Measurements from ENCODE around the gene PIAS4. TPM values are rescaled to one million over a fixed set of nuclear protein-coding genes. Genes with fewer than 3 reads are reported as not detected.

The PIAS4 gene
- total RNA-seq, 2 experiments from 2014 or later = 32.1 to 38.3 TPM

- no peak overlapping the region for H3K4me3 Mint-ChIP-seq
- no peaks in the 10 kb centered on the region for H3K9me3 Mint-ChIP-seq
- POLR2A ChIA-PET = interaction anchor here (1.6 kb wide), 1 partner anchor 11 kb away, joined by 5 read pairs; the partner anchor contains the start of gene DAPK3
- H3K4me1 Mint-ChIP-seq = peaks cover 22% of the 10 kb centered on the region
- peaks cover 33% of the 10 kb centered on the region for H3K36me3 Mint-ChIP-seq
- H3K27me3 Mint-ChIP-seq = no peaks in the 10 kb centered on the region
- no peak for ATAC-seq (ENCODE audit: low read depth)
- peak; percentile 27 for DNase-seq
- no peak overlapping the region for H3K27ac Mint-ChIP-seq
These were observed 25.5 kb upstream of the PIAS4 start for GRCh38 chr19:3981736-3982681.

DNA sequence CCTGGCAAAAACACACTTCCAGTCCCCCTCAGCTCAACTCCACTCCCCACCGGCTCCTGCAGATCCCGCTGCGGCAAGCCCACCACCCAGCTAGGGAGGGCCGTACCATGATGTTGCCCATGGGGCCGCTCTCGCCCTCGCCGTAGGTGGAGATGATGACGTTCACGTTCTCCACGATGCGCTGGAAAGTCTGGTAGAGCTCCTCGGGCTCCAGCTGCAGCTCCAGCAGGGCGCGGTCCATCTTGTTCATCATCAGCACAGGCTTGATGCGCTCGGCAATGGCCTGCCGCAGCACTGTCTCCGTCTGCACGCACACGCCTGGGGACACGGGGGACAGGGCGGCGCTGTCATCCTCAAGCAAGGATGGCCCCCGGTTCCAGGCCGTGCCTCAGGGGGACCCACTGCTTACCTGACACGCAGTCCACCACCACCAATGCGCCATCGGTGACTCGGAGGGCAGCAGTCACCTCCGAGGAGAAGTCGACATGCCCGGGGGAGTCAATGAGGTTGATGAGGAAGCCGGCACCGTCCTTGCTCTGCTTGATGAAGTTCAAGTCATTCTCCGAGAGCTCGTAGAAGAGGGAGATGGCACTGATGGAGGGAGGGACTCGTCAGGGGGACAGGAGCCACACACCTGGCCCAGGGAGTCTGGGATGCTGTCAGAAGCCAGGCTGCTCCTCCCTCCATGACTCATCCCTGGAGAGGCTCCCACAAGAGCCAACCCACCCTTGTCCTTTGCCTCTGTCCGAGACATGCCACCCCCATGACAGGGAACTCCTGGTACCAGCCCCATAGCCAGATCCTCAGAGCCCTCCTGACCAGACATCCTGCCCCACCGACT lies 24.6 kb upstream of the PIAS4 start:
- POLR2A ChIA-PET = interaction anchor here (1.6 to 3.2 kb wide), 3 partner anchors 7 to 12 kb away, joined by 5 to 34 read pairs (median 6); partner anchors contain the start of gene DAPK3
- Mint-ChIP-seq H3K27me3 (no peaks in the 10 kb centered on the region), H3K4me1 (peaks cover 25% of the 10 kb centered on the region), H3K9me3 (no peaks in the 10 kb centered on the region), H3K27ac (peak overlapping the region; percentile 78), H3K4me3 (peak overlapping the region; percentile 98), H3K36me3 (peaks cover 33% of the 10 kb centered on the region)
- no peak for ATAC-seq (ENCODE audit: low read depth)
- DNase-seq = peak; percentile 30

DNA sequence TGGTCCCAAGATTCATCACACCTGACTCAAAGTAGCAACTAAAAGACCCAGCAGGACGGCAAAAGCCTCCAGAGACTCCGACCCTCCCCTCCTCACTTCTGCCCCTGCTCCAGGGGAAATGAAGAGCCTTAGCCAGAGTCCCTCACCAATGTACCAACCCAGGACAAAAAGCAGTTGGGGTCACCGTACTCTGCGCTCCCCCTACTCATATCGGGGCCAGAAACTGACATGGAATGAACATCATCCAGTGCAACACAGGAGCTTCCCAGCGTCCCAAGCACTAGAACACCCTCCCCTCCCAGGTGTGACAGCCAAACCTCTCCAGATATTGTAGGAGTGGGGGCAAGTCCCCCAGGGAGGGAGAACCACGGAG lies 24.0 kb upstream of the PIAS4 start:
- H3K27me3 Mint-ChIP-seq = no peaks in the 10 kb centered on the region
- H3K9me3 Mint-ChIP-seq = no peaks in the 10 kb centered on the region
- H3K4me3 Mint-ChIP-seq = peak overlapping the region; percentile 98
- peaks cover 22% of the 10 kb centered on the region for H3K4me1 Mint-ChIP-seq
- POLR2A ChIA-PET = interaction anchor here (0.5 to 3.2 kb wide), 3 partner anchors 8 to 106 kb away, joined by 5 to 34 read pairs (median 6); partner anchors contain the start of gene DAPK3
- no peak for ATAC-seq (ENCODE audit: low read depth)
- peak overlapping the region; percentile 92 for H3K27ac Mint-ChIP-seq
- H3K36me3 Mint-ChIP-seq = peaks cover 29% of the 10 kb centered on the region
- no peak for DNase-seq

DNA sequence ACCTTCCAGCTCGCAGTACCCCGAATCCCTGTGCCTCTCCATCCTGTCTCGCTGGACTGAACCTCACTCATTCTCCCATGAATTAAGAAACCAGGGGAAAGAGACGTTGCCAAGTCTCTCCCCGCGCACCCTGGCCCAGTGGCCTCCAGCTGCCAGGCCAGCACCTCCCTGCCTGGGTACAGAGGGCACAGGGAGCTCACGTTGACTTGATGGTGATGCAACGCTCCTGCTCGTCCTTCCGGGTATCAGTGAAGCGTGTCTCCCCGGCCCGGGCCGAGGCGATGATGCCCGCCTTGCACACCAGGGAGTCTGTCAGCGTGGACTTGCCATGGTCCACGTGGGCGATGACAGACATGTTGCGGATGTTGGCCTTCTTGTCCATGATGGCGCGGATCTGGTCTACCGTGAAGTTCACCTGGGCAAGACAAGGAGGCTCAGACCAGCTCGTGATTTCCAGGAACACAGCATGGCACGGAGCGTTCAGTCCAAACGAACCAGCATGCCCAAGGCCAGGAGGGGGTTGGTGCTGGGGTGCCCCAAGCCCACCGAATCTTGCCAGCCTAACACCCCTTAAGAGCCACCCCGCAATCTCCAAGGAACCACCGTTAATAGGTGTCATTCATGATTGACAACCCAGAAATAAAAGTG lies 23.5 kb upstream of the PIAS4 start:
- peak overlapping the region; percentile 92 for H3K27ac Mint-ChIP-seq
- H3K4me1 Mint-ChIP-seq = peaks cover 22% of the 10 kb centered on the region
- H3K9me3 Mint-ChIP-seq = no peaks in the 10 kb centered on the region
- POLR2A ChIA-PET = interaction anchor here (0.5 to 3.2 kb wide), 4 partner anchors 9 to 105 kb away, joined by 5 to 34 read pairs (median 12); partner anchors contain the start of genes DAPK3 and PIAS4
- no peak for DNase-seq
- H3K27me3 Mint-ChIP-seq = no peaks in the 10 kb centered on the region
- H3K4me3 Mint-ChIP-seq = peak overlapping the region; percentile 98
- peaks cover 29% of the 10 kb centered on the region for H3K36me3 Mint-ChIP-seq
- ATAC-seq (ENCODE audit: low read depth) = no peak

DNA sequence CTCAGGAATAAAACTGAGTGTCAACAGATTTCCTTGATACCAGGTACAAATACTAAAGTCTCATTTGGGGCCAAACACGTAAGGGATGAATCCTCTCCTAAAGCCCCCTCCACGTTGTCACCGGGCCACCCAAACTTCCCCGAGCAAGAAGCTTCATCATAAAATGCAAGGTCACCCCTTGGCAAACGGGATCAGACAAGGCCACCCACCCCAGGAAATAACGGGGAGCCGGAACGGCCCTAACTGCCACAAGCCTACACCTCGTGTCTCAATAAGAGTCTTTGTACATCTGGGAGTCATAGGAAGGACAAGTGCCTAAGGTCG lies 23.0 kb upstream of the PIAS4 start:
- ATAC-seq (ENCODE audit: low read depth) (no peak), DNase-seq (no peak)
- Mint-ChIP-seq H3K27ac (peak overlapping the region; percentile 92), H3K4me3 (peak overlapping the region; percentile 98), H3K27me3 (no peaks in the 10 kb centered on the region), H3K36me3 (peaks cover 27% of the 10 kb centered on the region), H3K4me1 (peaks cover 22% of the 10 kb centered on the region), H3K9me3 (no peaks in the 10 kb centered on the region)
- POLR2A ChIA-PET = interaction anchor here (0.6 to 3.2 kb wide), 15 partner anchors 9 to 256 kb away, joined by 3 to 34 read pairs (median 5); partner anchors contain the start of genes ATCAY, DAPK3, MRPL54 and PIAS4

GRCh38 chr19:3984908-3985642 lies 22.5 kb upstream of the PIAS4 start, which contains the start of gene EEF2:
TSS of gene EEF2 (minus strand) at chr19:3985463. CDS start at chr19:3985380, 83 bp downstream.
- Mint-ChIP-seq H3K27me3 (no peaks in the 10 kb centered on the region), H3K4me3 (peak within 1 kb of the TSS; percentile 98), H3K4me1 (peaks cover 22% of the 10 kb centered on the region), H3K36me3 (peaks cover 26% of the 10 kb centered on the region), H3K27ac (peak within 1 kb of the TSS; percentile 98), H3K9me3 (no peaks in the 10 kb centered on the region)
- ATAC-seq (ENCODE audit: low read depth) = peak; percentile 51
- POLR2A ChIA-PET = interaction anchor here (0.6 to 3.2 kb wide), 35 partner anchors 8 to 709 kb away, joined by 3 to 34 read pairs (median 4); partner anchors contain the start of genes ATCAY, DAPK3, HDGFL2 and MRPL54
- DNase-seq = peak; percentile 95

- Mint-ChIP-seq H3K4me1 (peaks cover 24% of the 10 kb centered on the region), H3K4me3 (peak overlapping the region; percentile 98), H3K9me3 (peaks cover under 1% of the 10 kb centered on the region), H3K36me3 (peaks cover 26% of the 10 kb centered on the region), H3K27ac (peak overlapping the region; percentile 98), H3K27me3 (no peaks in the 10 kb centered on the region)
- POLR2A ChIA-PET = interaction anchor here (0.6 to 3.2 kb wide), 31 partner anchors 9 to 710 kb away, joined by 3 to 34 read pairs (median 4); partner anchors contain the start of genes ATCAY, DAPK3, HDGFL2 and MRPL54
- ATAC-seq (ENCODE audit: low read depth) (no peak), DNase-seq (no peak)
These were observed 21.8 kb upstream of the PIAS4 start for GRCh38 chr19:3985643-3986259.

DNA sequence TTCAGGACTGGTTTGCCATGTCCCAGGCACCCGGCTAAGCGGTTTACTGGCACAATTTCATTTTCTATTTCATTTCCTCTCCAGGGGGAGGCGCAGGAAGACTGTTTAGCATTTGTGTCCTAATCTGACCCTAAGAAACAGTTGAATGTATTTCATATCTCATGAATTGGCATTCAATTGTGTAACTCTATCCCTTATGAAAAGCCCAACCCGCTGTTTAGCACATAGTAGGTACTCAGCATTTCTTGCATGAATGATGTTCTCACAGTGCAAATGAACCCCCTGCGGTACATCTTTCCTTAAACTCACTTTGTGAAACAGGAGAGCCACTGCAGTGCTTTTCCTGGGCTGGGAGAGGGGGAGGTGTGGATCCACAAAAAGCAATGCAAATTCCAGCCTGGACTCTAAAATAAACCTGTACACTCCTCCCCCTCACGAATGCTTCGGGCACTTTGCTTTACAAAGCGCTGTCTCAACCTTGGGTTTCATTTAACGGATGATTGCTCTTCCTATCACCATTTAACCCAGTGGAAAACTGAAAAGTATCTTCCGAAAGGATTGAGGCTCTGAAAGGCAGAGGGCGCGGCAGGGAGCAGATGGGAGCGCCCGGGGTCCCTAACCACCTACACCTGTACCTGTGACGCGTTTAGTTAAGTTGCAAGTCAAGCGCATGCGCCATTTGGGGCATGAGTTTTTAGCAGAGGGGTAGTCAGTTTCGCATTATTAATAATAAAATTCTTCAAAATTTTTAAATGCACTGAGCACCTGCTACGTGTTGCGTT lies 21.1 kb upstream of the PIAS4 start:
- H3K4me1 Mint-ChIP-seq = peaks cover 23% of the 10 kb centered on the region
- DNase-seq (peak; percentile 65), ATAC-seq (ENCODE audit: low read depth) (peak; percentile 30)
- peaks cover 2% of the 10 kb centered on the region for H3K9me3 Mint-ChIP-seq
- peak overlapping the region; percentile 98 for H3K4me3 Mint-ChIP-seq
- H3K36me3 Mint-ChIP-seq = peaks cover 25% of the 10 kb centered on the region
- H3K27me3 Mint-ChIP-seq = no peaks in the 10 kb centered on the region
- peak overlapping the region; percentile 98 for H3K27ac Mint-ChIP-seq
- POLR2A ChIA-PET = interaction anchor here (1.3 to 3.2 kb wide), 9 partner anchors 10 to 216 kb away, joined by 3 to 34 read pairs (median 10); partner anchors contain the start of genes DAPK3, PIAS4 and ZBTB7A

GRCh38 chr19:3987619-3988371 lies 19.7 kb upstream of the PIAS4 start:
- Mint-ChIP-seq H3K4me3 (peak overlapping the region; percentile 98), H3K27me3 (no peaks in the 10 kb centered on the region), H3K27ac (peak overlapping the region; percentile 98), H3K4me1 (peaks cover 23% of the 10 kb centered on the region), H3K36me3 (peaks cover 20% of the 10 kb centered on the region), H3K9me3 (peaks cover 2% of the 10 kb centered on the region)
- peak; percentile 93 for DNase-seq
- ATAC-seq (ENCODE audit: low read depth) = peak; percentile 31
- POLR2A ChIA-PET = interaction anchor here (0.5 to 2.2 kb wide), 16 partner anchors 8 to 1315 kb away, joined by 3 to 21 read pairs (median 4); partner anchors contain the start of genes DAPK3, MRPL54, PIAS4 and ZBTB7A

DNA sequence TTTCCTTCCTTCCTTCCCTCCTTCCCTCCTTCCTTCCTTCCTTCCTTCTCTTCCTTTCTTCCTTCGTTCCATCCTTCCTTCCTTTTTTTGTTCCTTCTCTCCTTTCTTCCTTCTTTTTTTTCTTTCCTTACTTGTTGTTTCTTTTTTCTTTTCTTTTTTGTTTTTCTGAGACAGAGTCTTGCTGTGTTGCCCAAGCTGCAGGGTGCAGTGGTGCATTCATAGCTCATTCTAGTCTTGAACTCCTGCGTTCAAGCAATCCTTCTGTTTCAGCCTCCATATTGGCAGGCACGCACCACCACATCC lies 16.8 kb upstream of the PIAS4 start:
- peaks cover 2% of the 10 kb centered on the region for H3K9me3 Mint-ChIP-seq
- no peak for ATAC-seq (ENCODE audit: low read depth)
- peaks cover 2% of the 10 kb centered on the region for H3K36me3 Mint-ChIP-seq
- peaks cover 3% of the 10 kb centered on the region for H3K27me3 Mint-ChIP-seq
- peak overlapping the region; percentile 31 for H3K27ac Mint-ChIP-seq
- H3K4me3 Mint-ChIP-seq = peak overlapping the region; percentile 1
- H3K4me1 Mint-ChIP-seq = peaks cover 14% of the 10 kb centered on the region
- no peak for DNase-seq
- POLR2A ChIA-PET = interaction anchor here (1.2 to 1.4 kb wide), 4 partner anchors 11 to 114 kb away, joined by 3 to 9 read pairs (median 4); partner anchors contain the start of genes DAPK3 and PIAS4
